Kidney (tissue), 14 donors: ENCODE measurements around the gene SLC22A23. TPM values are rescaled to one million over a fixed set of nuclear protein-coding genes. Genes with fewer than 3 reads are reported as not detected.

Experiments
- DNase-seq, 5 donors: peaks; one replicate each; pipeline ENCODE4 v3.0.0-alpha.2; 2013 to 2020
- FAIRE-seq: peaks from 2 replicates; lab custom pipeline; 2012; peaks lifted over from hg19 to GRCh38; lab: Jason Lieb, UNC
- H3K27ac ChIP-seq, 2 donors: one replicate each; pipeline ENCODE4 v1.7.0; 2013; ENCODE audit warnings: low read depth in 2 of 2, low read length in 2 of 2, inconsistent platforms in 1 of 2
- H3K27me3 ChIP-seq: one replicate; pipeline ENCODE4 v1.7.1; 2013; ENCODE audit warnings: low read length, inconsistent platforms; ENCODE audit not compliant: control insufficient read depth, insufficient read depth
- H3K36me3 ChIP-seq, 3 donors: one replicate each; pipeline versions ENCODE4 v1.7.0 to v1.7.1; 2013; ENCODE audit warnings: low read length in 3 of 3, control low read depth in 1 of 3, inconsistent platforms in 1 of 3; ENCODE audit not compliant: insufficient read depth in 3 of 3, control insufficient read depth in 2 of 3
- H3K4me1 ChIP-seq, 3 donors: one replicate each; pipeline versions ENCODE4 v1.7.0 to v1.7.1; 2013; ENCODE audit warnings: low read length in 3 of 3, inconsistent platforms in 1 of 3, low read depth in 1 of 3; ENCODE audit not compliant: control insufficient read depth in 2 of 3, insufficient read depth in 2 of 3
- H3K4me3 ChIP-seq, 3 donors: one replicate each; pipeline versions ENCODE4 v1.7.0 to v1.8.1; 2013; ENCODE audit warnings: low read length in 3 of 3, control low read depth in 1 of 3, inconsistent platforms in 1 of 3
- H3K9ac ChIP-seq, 3 donors: one replicate each; pipeline versions ENCODE4 v1.7.0 to v1.7.1; 2013; ENCODE audit warnings: low read length in 3 of 3, control low read depth in 1 of 3, inconsistent platforms in 1 of 3
- H3K9me3 ChIP-seq, 3 donors: one replicate each; pipeline versions ENCODE4 v1.7.0 to v1.7.1; 2013; ENCODE audit warnings: low read length in 3 of 3, control low read depth in 1 of 3, inconsistent platforms in 1 of 3; ENCODE audit not compliant: control insufficient read depth in 2 of 3, insufficient read depth in 1 of 3
- intact Hi-C: fragments of 100-400 bp; cut with DNase I; formaldehyde crosslinking; loops from one replicate; pipeline ENCODE4 v1.11.1; 2022
- polyA plus RNA-seq: library from polyadenylated mRNA; stranded (reverse); fragments of 350-450 nt; fragmentation: Illumina TruSeq; extraction: RNeasy Lipid Tissue Mini Kit (QIAGEN cat#74804); gene quantifications from one replicate; pipeline ENCODE4 v1.2.3, GENCODE V29; 2014; ENCODE audit warnings: low read depth, low replicate concordance; ENCODE audit not compliant: insufficient read depth
- total RNA-seq: library from RNA; stranded (reverse); fragmentation: NEBNext Ultra II Directional; extraction: Animal tissue kit (Norgen Biotek cat#: 25700); gene quantifications from one replicate; pipeline ENCODE4 v1.2.1, GENCODE V29; 2021
- TF ChIP-seq, protein P1 (sequence below): IDR thresholded peaks from 3 replicates; pipeline ENCODE4 v1.5.1; 2012; ENCODE audit warnings: mild to moderate bottlenecking, moderate library complexity, borderline replicate concordance; ENCODE audit not compliant: insufficient read depth; ENCODE audit errors: extremely low read depth
- donor health status: control.
- donor health status: control.
- donor health status: control.
- donor health status: control.
- donor health status: control.
- donor health status: DM: yes; HTN: yes; CAD: no.
- donor health status: Normal renal cell carcinoma (clear cell type).

The SLC22A23 gene
- total and polyA plus RNA-seq, 2 donors from 2014 or later = 5.3 to 5.7 TPM

DNA sequence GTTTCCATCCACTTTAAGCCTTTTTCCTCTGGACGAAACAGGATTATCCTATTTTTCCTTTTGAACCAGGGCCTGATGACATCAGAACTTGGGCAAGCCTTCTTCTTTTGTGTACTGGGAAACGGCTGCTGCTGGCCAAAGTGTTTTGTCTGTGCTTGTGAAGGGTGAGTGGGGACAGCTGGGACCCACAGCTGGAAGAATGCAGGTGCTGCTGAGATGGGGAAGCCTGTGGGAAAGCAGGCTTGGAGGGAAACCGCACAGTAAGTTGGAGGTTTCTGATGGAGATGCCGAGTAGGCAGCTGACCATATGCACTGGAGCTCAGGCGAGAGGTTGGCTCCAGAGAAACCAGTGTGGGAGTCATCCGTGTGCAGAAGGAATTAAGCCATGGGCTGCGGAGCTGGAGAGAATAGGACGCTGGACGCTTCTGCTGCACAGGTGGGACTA lies 206.6 kb downstream of the SLC22A23 start:
- no peak for DNase-seq
- Histone ChIP-seq H3K27ac (no peak overlapping the region), H3K4me1 (peaks cover 0 to 4% (median 2%) of the 10 kb centered on the region in 3 donors), H3K4me3 (no peak overlapping the region), H3K27me3 (no peaks in the 10 kb centered on the region), H3K36me3 (no peaks in the 10 kb centered on the region), H3K9me3 (no peaks in the 10 kb centered on the region), H3K9ac (no peak overlapping the region)
- FAIRE-seq = no peak
- intact Hi-C loops = no loop called here
- TF ChIP-seq, protein P1, sequence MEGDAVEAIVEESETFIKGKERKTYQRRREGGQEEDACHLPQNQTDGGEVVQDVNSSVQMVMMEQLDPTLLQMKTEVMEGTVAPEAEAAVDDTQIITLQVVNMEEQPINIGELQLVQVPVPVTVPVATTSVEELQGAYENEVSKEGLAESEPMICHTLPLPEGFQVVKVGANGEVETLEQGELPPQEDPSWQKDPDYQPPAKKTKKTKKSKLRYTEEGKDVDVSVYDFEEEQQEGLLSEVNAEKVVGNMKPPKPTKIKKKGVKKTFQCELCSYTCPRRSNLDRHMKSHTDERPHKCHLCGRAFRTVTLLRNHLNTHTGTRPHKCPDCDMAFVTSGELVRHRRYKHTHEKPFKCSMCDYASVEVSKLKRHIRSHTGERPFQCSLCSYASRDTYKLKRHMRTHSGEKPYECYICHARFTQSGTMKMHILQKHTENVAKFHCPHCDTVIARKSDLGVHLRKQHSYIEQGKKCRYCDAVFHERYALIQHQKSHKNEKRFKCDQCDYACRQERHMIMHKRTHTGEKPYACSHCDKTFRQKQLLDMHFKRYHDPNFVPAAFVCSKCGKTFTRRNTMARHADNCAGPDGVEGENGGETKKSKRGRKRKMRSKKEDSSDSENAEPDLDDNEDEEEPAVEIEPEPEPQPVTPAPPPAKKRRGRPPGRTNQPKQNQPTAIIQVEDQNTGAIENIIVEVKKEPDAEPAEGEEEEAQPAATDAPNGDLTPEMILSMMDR = no peak

DNA sequence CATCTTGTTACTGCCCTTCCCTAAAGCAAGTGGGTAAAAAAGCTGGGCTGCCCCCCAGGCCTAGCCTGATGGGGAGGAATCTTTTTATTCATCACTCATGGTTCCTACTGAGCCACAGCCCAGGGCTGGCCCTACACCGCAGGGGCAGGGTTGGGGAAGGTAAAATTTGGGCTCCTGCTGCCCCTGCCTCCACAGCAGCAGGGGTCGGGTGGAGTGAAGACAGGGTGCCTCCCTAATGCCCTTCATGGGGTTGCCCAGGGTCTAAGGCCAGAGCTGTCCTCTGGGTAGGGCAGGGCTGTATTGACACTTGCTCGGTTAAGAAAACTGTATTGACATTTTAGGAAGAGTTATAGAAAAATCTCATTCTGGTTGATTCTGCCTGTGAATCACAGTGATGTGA lies 207.0 kb downstream of the SLC22A23 start:
- Histone ChIP-seq H3K36me3 (no peaks in the 10 kb centered on the region), H3K9me3 (no peaks in the 10 kb centered on the region), H3K4me3 (no peak overlapping the region), H3K27ac (no peak overlapping the region), H3K27me3 (no peaks in the 10 kb centered on the region), H3K4me1 (peaks cover 0 to 4% (median 2%) of the 10 kb centered on the region in 3 donors), H3K9ac (no peak overlapping the region)
- TF ChIP-seq, protein P1 = no peak
- intact Hi-C loops = loop anchor here (10.0 kb wide), 2 partner anchors 85 to 125 kb away; no protein-coding TSS in a partner anchor
- DNase-seq (no peak), FAIRE-seq (no peak)

DNA sequence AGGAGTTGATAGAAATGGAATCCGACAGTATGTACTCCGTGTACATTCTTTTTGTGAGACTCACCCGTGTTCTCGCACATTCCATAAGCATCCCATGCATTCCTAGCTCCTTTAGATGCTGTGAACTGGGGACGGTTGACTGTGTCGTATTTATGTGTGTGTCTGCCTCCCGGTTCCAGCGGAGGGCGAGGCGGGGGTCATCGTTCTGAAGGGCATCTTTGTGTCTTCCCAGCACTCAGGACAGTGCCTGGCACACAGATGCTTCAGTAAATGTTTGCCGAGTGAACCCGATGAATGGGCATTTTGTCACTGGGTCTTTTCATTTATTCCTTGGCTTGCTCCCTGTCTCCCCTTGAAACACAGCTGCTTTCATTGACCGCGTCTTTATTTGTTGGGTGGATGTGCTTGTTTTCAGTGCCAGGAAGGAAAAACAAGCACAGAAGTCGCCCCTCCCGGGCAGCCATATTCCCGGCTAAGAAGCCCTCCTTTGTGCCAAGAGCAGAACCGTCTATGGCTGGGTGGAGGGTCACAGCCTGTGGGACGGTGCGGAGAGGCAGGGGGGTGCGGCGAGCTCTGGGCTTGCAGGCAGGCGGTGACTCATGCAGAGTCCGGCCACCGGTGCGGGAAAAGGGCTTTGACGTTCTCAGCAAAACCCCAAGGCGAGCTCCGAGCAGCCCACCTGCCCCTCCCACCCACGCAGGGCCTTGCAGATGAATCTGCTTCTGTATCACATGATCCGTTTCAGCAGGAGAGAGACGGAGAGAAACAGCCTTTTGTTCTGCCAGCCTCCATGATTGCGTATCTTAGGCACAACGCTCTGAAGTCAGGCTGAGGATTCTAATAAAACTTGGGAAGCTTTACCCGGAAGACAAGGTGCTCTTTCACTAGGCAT lies 209.3 kb downstream of the SLC22A23 start:
- H3K27ac ChIP-seq = no peak overlapping the region
- no peak for FAIRE-seq
- TF ChIP-seq, protein P1 = no peak
- H3K4me1 ChIP-seq = peaks cover 0 to 4% (median 2%) of the 10 kb centered on the region in 3 donors
- H3K9me3 ChIP-seq = no peaks in the 10 kb centered on the region
- H3K27me3 ChIP-seq = no peaks in the 10 kb centered on the region
- H3K9ac ChIP-seq = peak overlapping the region in 2 of 3 donors; percentile 28 to 83
- H3K4me3 ChIP-seq = peak overlapping the region; percentile 39 to 54 (median 50)
- intact Hi-C loops = loop anchor here (10.0 kb wide), 2 partner anchors 83 to 123 kb away; no protein-coding TSS in a partner anchor
- peak; percentile 84 to 91 (median 88) for DNase-seq
- H3K36me3 ChIP-seq = no peaks in the 10 kb centered on the region
